Prostate gland (tissue), 2 donors: Measurements from ENCODE around the gene RPL7A. TPM values are rescaled to one million over a fixed set of nuclear protein-coding genes. Genes with fewer than 3 reads are reported as not detected.
"Not testable (repeated sequence)": the region's sequence is repeated elsewhere in the genome, so short reads cannot be mapped to it uniquely, and the experiment has no call there.

Experiments used
- DNase-seq: peaks from one replicate; pipeline ENCODE4 v3.0.0-alpha.2; 2019; ENCODE audit warnings: low spot score
- H3K27ac ChIP-seq, 2 donors: fragments of 200-600 bp; sonication (generic); 2 replicates each; pipeline ENCODE4 v1.5.1; 2017 to 2019
- H3K27me3 ChIP-seq: fragments of 200-600 bp; sonication (generic); replicated peaks from 2 replicates; pipeline ENCODE4 v1.5.1; 2019; ENCODE audit not compliant: insufficient read depth
- H3K36me3 ChIP-seq, 2 donors: fragments of 200-600 bp; sonication (generic); 1 replicate in 1 of 2; 2 replicates in 1 of 2; pipeline versions ENCODE4 v1.5.1 to v1.8.1; 2017 to 2019
- H3K4me1 ChIP-seq: fragments of 200-600 bp; sonication (generic); replicated peaks from 2 replicates; pipeline ENCODE4 v1.5.1; 2019
- H3K4me3 ChIP-seq, 2 donors: fragments of 200-600 bp; sonication (generic); 2 replicates each; pipeline ENCODE4 v1.5.1; 2017 to 2019
- H3K9me3 ChIP-seq: fragments of 200-600 bp; sonication (generic); 2 replicates; pipeline ENCODE4 v1.5.1; 2017
- CTCF ChIP-seq, 4 experiments: fragments of 200-600 bp in 2 of 4; fragments of 450-650 bp in 2 of 4; sonication (generic) in 2 of 4; IDR thresholded peaks; 1 replicate in 3 of 4; 2 replicates in 1 of 4; pipeline ENCODE4 v1.5.1; 2016 to 2019; ENCODE audit warnings: antibody characterized with exemption in 4 of 4, mild to moderate bottlenecking in 2 of 4, moderate library complexity in 2 of 4
- POLR2A ChIP-seq: fragments of 450-650 bp; IDR thresholded peaks from one replicate; pipeline ENCODE4 v1.6.1; 2016; ENCODE audit warnings: antibody characterized with exemption, mild to moderate bottlenecking
- POLR2AphosphoS5 ChIP-seq: sonication (generic); formaldehyde crosslinking; IDR thresholded peaks from one replicate; pipeline ENCODE4 v1.6.1; 2017; ENCODE audit warnings: antibody characterized with exemption
- WGBS: methylation state at CpG from one replicate; pipeline ENCODE4 v1.1.5; 2018; 5-methylcytosine and 5-hydroxymethylcytosine counted together
- intact Hi-C: fragments of 100-400 bp; cut with DNase I; formaldehyde crosslinking; loops from one replicate; pipeline ENCODE4 v1.14.2; 2022
- total RNA-seq, 2 donors: library from RNA; depleted of rRNA; stranded (reverse); fragments of >200 nt; gene quantifications; one replicate each; pipeline ENCODE4 v1.1.0, GENCODE V29; 2016

Gene RPL7A
- 1,000 to 10,000 TPM; 1,667 to 2,501 TPM for total RNA-seq

- Histone ChIP-seq H3K36me3 (peaks cover 12 to 27% of the 10 kb centered on the region in 2 donors), H3K27me3 (no peaks in the 10 kb centered on the region), H3K4me1 (peaks cover 19% of the 10 kb centered on the region), H3K9me3 (no peaks in the 10 kb centered on the region), H3K27ac (peak within 1 kb of the TSS; percentile 88 to 89), H3K4me3 (peak within 1 kb of the TSS; percentile 96)
- DNase-seq: peak; percentile 94
- TF ChIP-seq CTCF (IDR thresholded peaks at IDR 0.05) (peak in 2 of 4 experiments; percentile 23 to 34), POLR2AphosphoS5 (peak; percentile 96), POLR2A (peak; percentile 52)
- intact Hi-C loops: no loop called here
- under 1% methylated on average over 56 of the region's 64 CpGs for WGBS
These were observed at the start of gene RPL7A, which contains the start of gene MED22 for GRCh38 chr9:133347985-133348717. Gene RPL7A, plus strand, starts transcription at chr9:133348218. Its CDS starts 26 bp downstream, at chr9:133348244. Gene MED22, minus strand, starts transcription at chr9:133348131. Its CDS starts 1,469 bp downstream, at chr9:133346662.

GRCh38 chr9:133299996-133300395 lies 48.0 kb upstream of the RPL7A start:
- DNase-seq, H3K4me1 ChIP-seq, H3K4me3 ChIP-seq, intact Hi-C loops, H3K36me3 ChIP-seq, H3K27me3 ChIP-seq, H3K27ac ChIP-seq, H3K9me3 ChIP-seq: not testable (repeated sequence)
- 62% methylated on average over 16 of the region's 16 CpGs for WGBS

GRCh38 chr9:133301253-133302230 lies 46.5 kb upstream of the RPL7A start:
- intact Hi-C loops: no loop called here
- Histone ChIP-seq H3K36me3 (no peaks in the 10 kb centered on the region), H3K4me1 (no peaks in the 10 kb centered on the region), H3K27me3 (no peaks in the 10 kb centered on the region), H3K9me3 (no peaks in the 10 kb centered on the region), H3K27ac (no peak overlapping the region), H3K4me3 (no peak overlapping the region)
- no peak for DNase-seq
- 91% methylated on average over 13 of the region's 13 CpGs for WGBS
- no peak for TF ChIP-seq POLR2A
- TF ChIP-seq CTCF (IDR thresholded peaks at IDR 0.05): no peak
- no peak for TF ChIP-seq POLR2AphosphoS5

GRCh38 chr9:133303266-133304157 lies 44.5 kb upstream of the RPL7A start:
- Histone ChIP-seq H3K36me3 (no peaks in the 10 kb centered on the region), H3K4me1 (no peaks in the 10 kb centered on the region), H3K4me3 (no peak overlapping the region), H3K27ac (no peak overlapping the region), H3K27me3 (no peaks in the 10 kb centered on the region), H3K9me3 (no peaks in the 10 kb centered on the region)
- DNase-seq: no peak
- no peak for TF ChIP-seq CTCF (IDR thresholded peaks at IDR 0.05)
- no peak for TF ChIP-seq POLR2AphosphoS5
- TF ChIP-seq POLR2A: no peak
- intact Hi-C loops: no loop called here
- WGBS: 76% methylated on average over 26 of the region's 26 CpGs
